Measurements from ENCODE around the gene SNX1.

The SNX1 gene

GRCh38 chr15:64143276-64143675 is 47.5 kb downstream of the SNX1 start:
- H3K4me3 ChIP-seq (ENCODE audit: low read depth, low read length) = no peak overlapping the region
- no peak for TF ChIP-seq CTCF (IDR thresholded peaks at IDR 0.05; ENCODE audit: borderline replicate concordance, insufficient read depth, low read depth, low read length)

- TF ChIP-seq CTCF (IDR thresholded peaks at IDR 0.05; ENCODE audit: borderline replicate concordance, insufficient read depth, low read depth, low read length) = no peak
- H3K4me3 ChIP-seq (ENCODE audit: low read depth, low read length) = no peak overlapping the region
Measured at GRCh38 chr15:64144192-64144564, 48.4 kb downstream of the SNX1 start.

- no peak for TF ChIP-seq CTCF (IDR thresholded peaks at IDR 0.05; ENCODE audit: borderline replicate concordance, insufficient read depth, low read depth, low read length)
- no peak overlapping the region for H3K4me3 ChIP-seq (ENCODE audit: low read depth, low read length)
Measured at GRCh38 chr15:64144565-64145281, 48.9 kb downstream of the SNX1 start.

GRCh38 chr15:64146041-64146440 is 50.3 kb downstream of the SNX1 start:
- TF ChIP-seq CTCF (IDR thresholded peaks at IDR 0.05; ENCODE audit: borderline replicate concordance, insufficient read depth, low read depth, low read length) = no peak
- H3K4me3 ChIP-seq (ENCODE audit: low read depth, low read length) = no peak overlapping the region

GRCh38 chr15:64146520-64146884 is 50.7 kb downstream of the SNX1 start:
- no peak overlapping the region for H3K4me3 ChIP-seq (ENCODE audit: low read depth, low read length)
- TF ChIP-seq CTCF (IDR thresholded peaks at IDR 0.05; ENCODE audit: borderline replicate concordance, insufficient read depth, low read depth, low read length) = no peak

GRCh38 chr15:64146885-64147681 is 51.3 kb downstream of the SNX1 start:
- no peak overlapping the region for H3K4me3 ChIP-seq (ENCODE audit: low read depth, low read length)
- no peak for TF ChIP-seq CTCF (IDR thresholded peaks at IDR 0.05; ENCODE audit: borderline replicate concordance, insufficient read depth, low read depth, low read length)

GRCh38 chr15:64148168-64148567 is 52.4 kb downstream of the SNX1 start:
- no peak for TF ChIP-seq CTCF (IDR thresholded peaks at IDR 0.05; ENCODE audit: borderline replicate concordance, insufficient read depth, low read depth, low read length)
- H3K4me3 ChIP-seq (ENCODE audit: low read depth, low read length) = no peak overlapping the region
